Neuronal stem cell (in vitro differentiated cells): Measurements from ENCODE around the gene FMN1.

Experiments
- DNase-seq: peaks from one replicate; pipeline ENCODE4 v3.0.0-alpha.2; 2013; ENCODE audit warnings: low spot score
- H2AFZ ChIP-seq: one replicate; pipeline ENCODE4 v1.6.1; 2013; ENCODE audit warnings: mild to moderate bottlenecking, low read length, inconsistent platforms
- H2AK5ac ChIP-seq: 2 replicates; pipeline ENCODE4 v1.6.1; 2013; ENCODE audit warnings: low read depth, mild to moderate bottlenecking, inconsistent platforms, low read length, moderate library complexity, mixed read lengths
- H2BK120ac ChIP-seq: 2 replicates; pipeline ENCODE4 v1.6.1; 2013; ENCODE audit warnings: low read depth, mild to moderate bottlenecking, inconsistent platforms, low read length, moderate library complexity, mixed read lengths
- H2BK12ac ChIP-seq: one replicate; pipeline ENCODE4 v1.6.1; 2013; ENCODE audit warnings: low read length, inconsistent platforms
- H2BK15ac ChIP-seq: 2 replicates; pipeline ENCODE4 v1.6.1; 2013; ENCODE audit warnings: mild to moderate bottlenecking, low read length, inconsistent platforms, mixed read lengths
- H2BK5ac ChIP-seq: one replicate; pipeline ENCODE4 v1.6.1; 2013; ENCODE audit warnings: inconsistent platforms, mild to moderate bottlenecking, low read length, moderate library complexity
- H3K14ac ChIP-seq: one replicate; pipeline ENCODE4 v1.6.1; 2013; ENCODE audit warnings: low read length, inconsistent platforms
- H3K18ac ChIP-seq: 2 replicates; pipeline ENCODE4 v1.6.1; 2013; ENCODE audit warnings: low read length, inconsistent platforms
- H3K23ac ChIP-seq: 2 replicates; pipeline ENCODE4 v1.6.1; 2013; ENCODE audit warnings: low read depth, mild to moderate bottlenecking, mixed read lengths, low read length, inconsistent platforms; ENCODE audit not compliant: poor library complexity
- H3K27ac ChIP-seq: replicated peaks from 3 replicates; pipeline ENCODE4 v1.5.1; 2013; ENCODE audit warnings: low read length, inconsistent platforms
- H3K27me3 ChIP-seq, 3 experiments: 2 replicates each; pipeline ENCODE4 v1.6.1; 2013; ENCODE audit warnings: low read length in 3 of 3, mild to moderate bottlenecking in 2 of 3, inconsistent platforms in 1 of 3, low read depth in 1 of 3, mixed read lengths in 1 of 3, moderate library complexity in 1 of 3; ENCODE audit not compliant: control insufficient read depth in 3 of 3, insufficient read depth in 3 of 3
- H3K36me3 ChIP-seq, 2 donors: replicated peaks in 1 of 2; 2 replicates each; pipeline ENCODE4 v1.6.1; 2013; ENCODE audit warnings: low read length in 2 of 2; ENCODE audit not compliant: control insufficient read depth in 2 of 2, insufficient read depth in 2 of 2
- H3K4ac ChIP-seq: 2 replicates; pipeline ENCODE4 v1.6.1; 2013; ENCODE audit warnings: inconsistent platforms, mild to moderate bottlenecking, low read length, moderate library complexity
- H3K4me1 ChIP-seq, 2 donors: 1 replicate in 1 of 2; 2 replicates in 1 of 2; pipeline ENCODE4 v1.6.1; 2013; ENCODE audit warnings: low read length in 2 of 2, low read depth in 1 of 2; ENCODE audit not compliant: control insufficient read depth in 2 of 2, insufficient read depth in 1 of 2
- H3K4me2 ChIP-seq: one replicate; pipeline ENCODE4 v1.6.1; 2013; ENCODE audit warnings: mild to moderate bottlenecking, low read length, inconsistent platforms; ENCODE audit not compliant: insufficient read depth, poor library complexity, severe bottlenecking
- H3K4me3 ChIP-seq, 2 donors: 2 replicates each; pipeline ENCODE4 v1.5.1; 2013; ENCODE audit warnings: low read length in 2 of 2, mild to moderate bottlenecking in 2 of 2, inconsistent platforms in 1 of 2, moderate library complexity in 1 of 2
- H3K79me1 ChIP-seq: one replicate; pipeline ENCODE4 v1.6.1; 2013; ENCODE audit warnings: low read depth, mild to moderate bottlenecking, inconsistent platforms, low read length, moderate library complexity
- H3K9ac ChIP-seq: one replicate; pipeline ENCODE4 v1.6.1; 2013; ENCODE audit warnings: mild to moderate bottlenecking, low read depth, low read length, inconsistent platforms; ENCODE audit not compliant: poor library complexity
- H3K9me3 ChIP-seq, 2 donors: replicated peaks in 1 of 2; 2 replicates each; pipeline versions ENCODE3 to v1.6.1; 2013; ENCODE audit warnings: low read length in 2 of 2, mild to moderate bottlenecking in 2 of 2, inconsistent platforms in 1 of 2, low read depth in 1 of 2, mixed read lengths in 1 of 2, moderate library complexity in 1 of 2; ENCODE audit not compliant: control insufficient read depth in 2 of 2, insufficient read depth in 1 of 2
- H4K8ac ChIP-seq: one replicate; pipeline ENCODE4 v1.6.1; 2013; ENCODE audit warnings: low read depth, mild to moderate bottlenecking, inconsistent platforms, low read length, moderate library complexity
- H4K91ac ChIP-seq: one replicate; pipeline ENCODE4 v1.6.1; 2013; ENCODE audit warnings: low read length, low read depth, mild to moderate bottlenecking, inconsistent platforms; ENCODE audit not compliant: poor library complexity
- WGBS, 2 donors: extraction: QIAGEN DNeasy Blood & Tissue Kit; methylation state at CpG; one replicate each; pipeline ENCODE4 v1.1.7; 2013; ENCODE audit warnings: missing lambda C conversion rate in 2 of 2, mixed read lengths in 1 of 2; ENCODE audit not compliant: insufficient read length in 2 of 2, insufficient replicate concordance in 1 of 2; ENCODE audit errors: extremely low coverage in 2 of 2; 5-methylcytosine and 5-hydroxymethylcytosine counted together

The FMN1 gene

DNA sequence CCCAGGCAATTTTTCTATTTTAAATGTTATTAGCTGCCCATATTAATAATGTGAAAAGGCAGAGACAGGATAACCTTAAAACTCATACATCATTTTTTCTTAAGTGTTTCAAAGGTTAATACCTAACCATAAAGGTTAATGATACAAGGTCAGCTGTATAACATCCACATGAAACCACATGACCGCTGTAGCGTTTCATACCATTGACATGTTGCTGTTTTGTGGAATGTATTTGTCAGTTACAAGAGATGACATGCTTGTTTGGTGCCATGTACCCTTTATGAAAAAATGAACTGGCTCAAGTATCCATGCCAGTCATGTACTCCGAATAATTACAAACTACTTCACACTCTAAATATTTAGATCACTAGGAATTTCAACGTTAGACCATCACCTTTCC lies 207.4 kb downstream of the FMN1 start:
- Histone ChIP-seq H3K36me3 (no peaks in the 10 kb centered on the region), H3K18ac (no peak overlapping the region), H3K27me3 (no peaks in the 10 kb centered on the region), H4K91ac (no peak overlapping the region), H3K4me1 (no peaks in the 10 kb centered on the region), H2BK120ac (no peak overlapping the region), H3K4ac (no peak overlapping the region), H2AFZ (no peak overlapping the region), H3K9ac (no peak overlapping the region), H2BK12ac (no peak overlapping the region), H3K79me1 (no peaks in the 10 kb centered on the region), H3K4me2 (no peak overlapping the region), H3K27ac (no peak overlapping the region), H3K4me3 (no peak overlapping the region), H3K9me3 (peaks cover 0 to 3% of the 10 kb centered on the region in 2 donors), H2BK5ac (no peak overlapping the region), H2BK15ac (no peak overlapping the region), H2AK5ac (no peak overlapping the region), H3K14ac (no peak overlapping the region), H3K23ac (no peak overlapping the region), H4K8ac (no peak overlapping the region)
- DNase-seq = no peak
- WGBS, 2 donors = no CpG with 5 or more reads among the region's 4 CpGs

DNA sequence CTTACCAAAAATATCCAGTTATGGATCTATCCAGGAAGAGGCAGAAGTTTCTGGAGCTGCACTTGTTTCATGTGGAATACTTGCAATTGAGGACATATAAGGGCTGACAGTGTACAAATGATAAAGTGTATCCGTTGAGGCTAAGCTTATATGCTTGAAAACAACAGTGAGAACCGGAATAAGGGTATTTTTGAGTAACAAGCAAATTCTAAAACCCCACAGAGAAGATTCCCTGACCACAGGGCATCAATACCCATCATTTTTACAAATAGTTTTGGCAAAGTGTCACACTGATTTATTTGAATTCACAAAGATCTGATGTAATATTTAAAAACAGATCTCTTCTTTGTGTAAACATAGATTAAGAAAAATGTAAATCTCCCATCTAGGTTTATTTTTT lies 208.4 kb downstream of the FMN1 start:
- no peak overlapping the region for H4K8ac ChIP-seq
- no peak overlapping the region for H3K4me2 ChIP-seq
- H4K91ac ChIP-seq = no peak overlapping the region
- no peak overlapping the region for H2BK12ac ChIP-seq
- no peaks in the 10 kb centered on the region for H3K79me1 ChIP-seq
- no peak for DNase-seq
- H2BK5ac ChIP-seq = no peak overlapping the region
- no peak overlapping the region for H3K23ac ChIP-seq
- no peak overlapping the region for H2BK120ac ChIP-seq
- no peaks in the 10 kb centered on the region for H3K4me1 ChIP-seq
- no peak overlapping the region for H3K27ac ChIP-seq
- no peak overlapping the region for H2AFZ ChIP-seq
- no peak overlapping the region for H2AK5ac ChIP-seq
- H3K18ac ChIP-seq = no peak overlapping the region
- H3K4me3 ChIP-seq = no peak overlapping the region
- H2BK15ac ChIP-seq = no peak overlapping the region
- WGBS, 2 donors = no CpG with 5 or more reads among the region's 2 CpGs
- H3K9ac ChIP-seq = no peak overlapping the region
- H3K27me3 ChIP-seq = no peaks in the 10 kb centered on the region
- peaks cover 0 to 3% of the 10 kb centered on the region in 2 donors for H3K9me3 ChIP-seq
- no peak overlapping the region for H3K4ac ChIP-seq
- H3K36me3 ChIP-seq = no peaks in the 10 kb centered on the region
- no peak overlapping the region for H3K14ac ChIP-seq

DNA sequence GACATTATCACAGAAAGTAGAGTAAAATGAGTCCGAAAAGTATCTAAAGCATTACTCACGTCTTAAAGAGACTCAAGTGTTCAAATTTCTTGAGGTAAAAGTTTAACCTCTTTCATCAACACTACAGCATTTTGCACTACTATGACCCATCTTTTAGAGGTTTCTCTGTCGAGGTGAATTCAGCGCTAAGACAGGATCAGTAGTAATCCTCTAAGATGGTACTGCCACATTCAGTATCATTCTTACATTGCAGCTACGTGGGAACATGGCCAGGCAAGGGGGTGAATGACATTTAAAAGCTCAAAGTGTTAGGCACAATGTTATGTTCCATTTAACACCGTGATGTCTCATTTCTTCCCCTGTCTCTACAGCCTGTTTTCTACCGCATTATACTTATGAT lies 210.8 kb downstream of the FMN1 start:
- no peak overlapping the region for H2BK120ac ChIP-seq
- H3K14ac ChIP-seq = no peak overlapping the region
- H4K91ac ChIP-seq = no peak overlapping the region
- no peak overlapping the region for H3K4ac ChIP-seq
- H2BK5ac ChIP-seq = no peak overlapping the region
- no peak overlapping the region for H2AK5ac ChIP-seq
- H3K4me3 ChIP-seq = no peak overlapping the region
- H2BK12ac ChIP-seq = no peak overlapping the region
- no peak overlapping the region for H3K18ac ChIP-seq
- no peak overlapping the region for H3K23ac ChIP-seq
- DNase-seq = no peak
- no CpG with 5 or more reads among the region's 7 CpGs for WGBS, 2 donors
- no peak overlapping the region for H3K9ac ChIP-seq
- no peak overlapping the region for H3K27ac ChIP-seq
- no peak overlapping the region for H4K8ac ChIP-seq
- H3K4me1 ChIP-seq = peaks cover 0 to 2% of the 10 kb centered on the region in 2 donors
- H2AFZ ChIP-seq = no peak overlapping the region
- H3K4me2 ChIP-seq = no peak overlapping the region
- H3K9me3 ChIP-seq = no peaks in the 10 kb centered on the region
- H2BK15ac ChIP-seq = no peak overlapping the region
- no peaks in the 10 kb centered on the region for H3K36me3 ChIP-seq
- no peaks in the 10 kb centered on the region for H3K27me3 ChIP-seq
- H3K79me1 ChIP-seq = no peaks in the 10 kb centered on the region

DNA sequence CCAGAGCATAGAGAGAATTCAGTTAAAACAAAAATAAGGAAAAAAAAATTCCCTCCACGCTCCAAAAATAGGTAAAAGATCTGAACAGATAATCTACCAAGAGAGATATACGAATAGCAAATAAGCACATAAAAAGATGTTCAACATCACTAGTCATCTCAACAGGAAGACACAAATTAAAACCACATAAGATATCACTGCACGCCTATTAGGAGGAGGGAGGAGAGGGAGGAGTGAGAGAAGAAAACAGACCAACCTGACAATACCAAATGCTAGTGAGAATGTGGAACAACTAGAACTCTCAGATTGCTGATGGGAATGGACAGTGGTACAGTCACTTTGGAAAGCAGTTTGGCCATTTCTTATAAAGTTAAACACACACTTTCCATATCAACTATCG lies 212.5 kb downstream of the FMN1 start:
- Histone ChIP-seq H3K23ac (no peak overlapping the region), H3K27me3 (no peaks in the 10 kb centered on the region), H3K36me3 (no peaks in the 10 kb centered on the region), H3K79me1 (no peaks in the 10 kb centered on the region), H3K4me2 (no peak overlapping the region), H4K8ac (no peak overlapping the region), H2AFZ (no peak overlapping the region), H2BK12ac (no peak overlapping the region), H3K18ac (no peak overlapping the region), H2BK5ac (no peak overlapping the region), H3K4me1 (peaks cover 0 to 2% of the 10 kb centered on the region in 2 donors), H3K14ac (no peak overlapping the region), H3K27ac (no peak overlapping the region), H3K4ac (no peak overlapping the region), H4K91ac (no peak overlapping the region), H3K9ac (no peak overlapping the region), H3K4me3 (no peak overlapping the region), H2BK15ac (no peak overlapping the region), H2BK120ac (no peak overlapping the region), H2AK5ac (no peak overlapping the region), H3K9me3 (no peaks in the 10 kb centered on the region)
- DNase-seq = no peak
- no CpG with 5 or more reads among the region's 4 CpGs for WGBS, 2 donors
